ENCODE measurements around the gene KCNA5. TPM values are rescaled to one million over a fixed set of nuclear protein-coding genes. Genes with fewer than 3 reads are reported as not detected.
A peak's percentile ranks its signal among the peaks of the same experiment; 100 is the strongest.

KCNA5 gene
- total RNA-seq, 4 donors from 2014 or later = 1.3 to 37.3 (median 6.8) TPM

- Histone ChIP-seq H3K36me3 (no peaks in the 10 kb centered on the region), H3K27me3 (peaks cover 1% of the 10 kb centered on the region), H3K9me3 (no peaks in the 10 kb centered on the region), H3K4me1 (peaks cover 0 to 13% (median 0%) of the 10 kb centered on the region in 3 donors), H3K4me3 (no peak overlapping the region), H3K27ac (no peak overlapping the region)
- WGBS, 2 donors (ENCODE audit: low coverage in 1 of 2) = 81% methylated on average over 4 of the region's 4 CpGs; no CpG with 5 or more reads in 1 of the 2 donors
- no peak for ATAC-seq
- TF ChIP-seq POLR2AphosphoS5 (IDR thresholded peaks at IDR 0.05) = no peak
- no peak for TF ChIP-seq CTCF (IDR thresholded peaks at IDR 0.05)
- no peak for TF ChIP-seq EP300 (IDR thresholded peaks at IDR 0.05)
- TF ChIP-seq POLR2A (IDR thresholded peaks at IDR 0.05) = no peak
Observed at GRCh38 chr12:5052348-5052747, 8.7 kb downstream of the KCNA5 start.

DNA sequence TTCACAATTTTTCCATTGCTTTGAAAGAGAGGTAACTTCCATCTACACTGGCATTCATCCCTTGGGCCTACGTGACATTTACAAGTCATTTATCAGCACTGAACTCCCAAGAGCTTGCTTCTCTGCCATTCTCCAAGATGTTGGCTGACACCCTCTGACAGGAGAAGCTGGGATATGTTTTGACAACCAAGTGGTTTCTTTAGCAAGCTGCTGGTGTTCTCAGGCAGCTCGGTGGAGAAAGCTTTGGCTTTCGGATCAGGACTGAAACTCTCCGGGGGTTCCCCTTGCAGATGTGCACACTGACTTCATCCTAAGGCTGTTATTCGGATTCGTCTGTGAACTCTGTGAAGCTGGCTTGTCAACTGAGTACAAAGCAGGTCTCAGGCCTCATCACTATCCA is 15.7 kb downstream of the KCNA5 start:
- WGBS, 2 donors (ENCODE audit: low coverage in 1 of 2) = 20 to 37% methylated on average over 1 to 6 of the region's 6 CpGs
- Histone ChIP-seq H3K9me3 (no peaks in the 10 kb centered on the region), H3K4me3 (no peak overlapping the region), H3K4me1 (peaks cover 0 to 48% (median 0%) of the 10 kb centered on the region in 3 donors), H3K27ac (peak overlapping the region in 3 of 4 donors; percentile 17 to 54 (median 35)), H3K36me3 (no peaks in the 10 kb centered on the region), H3K27me3 (no peaks in the 10 kb centered on the region)
- ATAC-seq = peak; percentile 52
- TF ChIP-seq POLR2AphosphoS5 (IDR thresholded peaks at IDR 0.05) = peak; percentile 42
- TF ChIP-seq POLR2A (IDR thresholded peaks at IDR 0.05) = no peak

DNA sequence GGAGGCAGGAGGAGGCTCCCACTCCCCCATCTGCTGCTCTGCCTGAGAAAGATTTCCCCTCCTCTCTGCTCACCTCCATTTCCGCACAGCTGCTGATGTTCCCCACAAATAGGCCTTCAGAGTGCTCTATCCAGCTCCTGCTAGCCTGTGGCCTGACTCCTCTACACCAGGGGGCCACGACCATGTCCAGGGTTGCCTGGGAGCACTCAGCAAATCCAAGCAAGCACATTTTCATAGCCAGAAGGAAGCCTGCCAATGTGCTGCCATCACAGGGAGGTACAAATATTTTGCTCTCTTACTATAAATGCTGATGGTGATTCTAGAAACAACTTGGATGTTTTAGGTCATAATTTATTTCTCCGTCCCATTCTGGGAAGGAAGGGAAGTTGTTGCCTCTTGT is 17.3 kb downstream of the KCNA5 start:
- WGBS, 2 donors (ENCODE audit: low coverage in 1 of 2) = 50 to 65% methylated on average over 1 to 3 of the region's 3 CpGs
- ATAC-seq = no peak
- H3K27ac ChIP-seq = peak overlapping the region in 2 of 4 donors; percentile 8 to 54
- peaks cover 0 to 48% (median 0%) of the 10 kb centered on the region in 3 donors for H3K4me1 ChIP-seq
- H3K9me3 ChIP-seq = no peaks in the 10 kb centered on the region
- no peaks in the 10 kb centered on the region for H3K27me3 ChIP-seq
- no peaks in the 10 kb centered on the region for H3K36me3 ChIP-seq
- no peak overlapping the region for H3K4me3 ChIP-seq
- TF ChIP-seq POLR2AphosphoS5 (IDR thresholded peaks at IDR 0.05) (peak; percentile 12), EP300 (IDR thresholded peaks at IDR 0.05) (no peak), POLR2A (IDR thresholded peaks at IDR 0.05) (no peak)

DNA sequence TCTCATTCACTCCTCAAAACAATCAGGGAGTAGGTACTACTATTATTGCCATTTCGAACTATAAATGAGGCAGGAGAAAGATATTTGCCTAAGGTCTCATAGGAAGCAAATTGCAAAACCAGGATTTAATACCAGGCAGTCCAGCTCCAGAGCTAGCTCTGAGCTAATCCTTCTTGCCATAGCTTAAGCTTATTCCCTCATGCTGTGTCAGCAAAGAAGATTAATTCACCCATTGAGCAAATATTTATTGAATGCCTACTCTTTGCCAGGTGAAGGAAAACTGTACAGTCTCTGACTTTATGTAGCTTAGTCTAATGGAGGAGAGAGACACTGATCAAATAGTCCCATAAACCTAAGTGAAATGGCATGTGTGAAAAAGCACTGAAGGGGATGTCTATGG is 19.5 kb downstream of the KCNA5 start:
- H3K4me1 ChIP-seq = peaks cover 0 to 48% (median 0%) of the 10 kb centered on the region in 3 donors

DNA sequence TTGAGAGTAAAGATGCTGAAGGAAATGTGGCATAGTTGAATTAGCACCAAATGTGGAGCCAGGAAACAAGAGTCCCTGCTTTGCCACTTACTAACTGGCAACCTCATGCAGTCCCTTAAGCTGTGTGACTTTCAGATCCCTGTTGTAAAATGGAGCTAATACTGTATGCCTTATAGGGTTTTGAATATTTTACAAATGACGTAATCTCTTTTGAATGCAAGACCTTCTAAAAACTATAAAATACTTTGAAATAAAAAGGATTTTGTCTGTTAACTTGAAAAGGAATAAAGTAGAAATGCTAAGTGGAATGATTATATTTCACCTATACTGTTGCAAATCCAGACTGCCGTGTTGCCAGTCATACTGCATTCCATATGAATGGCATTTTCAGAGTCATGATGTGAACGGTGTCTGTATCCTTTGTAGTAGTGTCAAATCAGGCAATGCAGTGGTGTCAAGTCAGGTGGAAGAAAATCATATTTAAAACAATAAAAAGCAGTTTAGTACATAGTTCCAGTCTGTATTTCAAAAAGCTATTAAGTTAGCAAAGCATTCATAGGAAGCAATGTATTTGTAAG is 21.3 kb downstream of the KCNA5 start:
- TF ChIP-seq EP300 (IDR thresholded peaks at IDR 0.05) (no peak), POLR2A (IDR thresholded peaks at IDR 0.05) (no peak), CTCF (IDR thresholded peaks at IDR 0.05) (no peak), POLR2AphosphoS5 (IDR thresholded peaks at IDR 0.05) (no peak)
- WGBS, 2 donors (ENCODE audit: low coverage in 1 of 2) = 74 to 84% methylated on average over 3 of the region's 3 CpGs

More for the DNA sequence above, 19.5 kb downstream of the KCNA5 start:
- H3K36me3 ChIP-seq = no peaks in the 10 kb centered on the region
- no peak overlapping the region for H3K4me3 ChIP-seq
- no peak for ATAC-seq
- no peaks in the 10 kb centered on the region for H3K27me3 ChIP-seq
- H3K9me3 ChIP-seq = no peaks in the 10 kb centered on the region
- WGBS, 2 donors (ENCODE audit: low coverage in 1 of 2) = 83 to 100% methylated on average over 1 of the region's 1 CpG
- H3K27ac ChIP-seq = no peak overlapping the region
- no peak for TF ChIP-seq POLR2A (IDR thresholded peaks at IDR 0.05)
- TF ChIP-seq EP300 (IDR thresholded peaks at IDR 0.05) = no peak
- TF ChIP-seq CTCF (IDR thresholded peaks at IDR 0.05) = no peak
- TF ChIP-seq POLR2AphosphoS5 (IDR thresholded peaks at IDR 0.05) = no peak

GRCh38 chr12:5066251-5066650 is 22.6 kb downstream of the KCNA5 start:
- Histone ChIP-seq H3K36me3 (no peaks in the 10 kb centered on the region), H3K27me3 (no peaks in the 10 kb centered on the region), H3K4me1 (peaks cover 0 to 20% (median 0%) of the 10 kb centered on the region in 3 donors), H3K4me3 (no peak overlapping the region), H3K9me3 (no peaks in the 10 kb centered on the region), H3K27ac (no peak overlapping the region)
- ATAC-seq = no peak
- 58 to 77% methylated on average over 3 to 4 of the region's 4 CpGs for WGBS, 2 donors (ENCODE audit: low coverage in 1 of 2)
- TF ChIP-seq EP300 (IDR thresholded peaks at IDR 0.05) = no peak
- TF ChIP-seq CTCF (IDR thresholded peaks at IDR 0.05) = no peak
- TF ChIP-seq POLR2A (IDR thresholded peaks at IDR 0.05) = no peak
- TF ChIP-seq POLR2AphosphoS5 (IDR thresholded peaks at IDR 0.05) = no peak

More for the DNA sequence above, 21.3 kb downstream of the KCNA5 start:
- H3K9me3 ChIP-seq = no peaks in the 10 kb centered on the region
- H3K4me1 ChIP-seq = peaks cover 0 to 32% (median 0%) of the 10 kb centered on the region in 3 donors
- H3K27ac ChIP-seq = no peak overlapping the region
- H3K4me3 ChIP-seq = no peak overlapping the region
- no peak for ATAC-seq
- no peaks in the 10 kb centered on the region for H3K27me3 ChIP-seq
- H3K36me3 ChIP-seq = no peaks in the 10 kb centered on the region
